ENCODE measurements around the gene EHD4. TPM values are rescaled to one million over a fixed set of nuclear protein-coding genes. Genes with fewer than 3 reads are reported as not detected.

The EHD4 gene
- total and polyA plus RNA-seq, 9 of the 15 experiments (the other 6 are each of a cell fraction or from before 2014, with no cell fraction given) = 0.89 to 10.3 (median 6.4) TPM

- H3K9me3 ChIP-seq (replicated peaks; ENCODE audit: control insufficient read depth, insufficient read depth, low read depth, low read length) = no peaks in the 10 kb centered on the region
- no peak overlapping the region for H3K4me3 ChIP-seq
- H4K20me1 ChIP-seq (replicated peaks; ENCODE audit: control insufficient read depth, insufficient read depth, low read length) = peaks cover 7% of the 10 kb centered on the region; the same call in 1 of the 2 replicates
- no TSS peak for BruUV-seq (replicated peaks)
- no peaks in the 10 kb centered on the region for H3K9me1 ChIP-seq (ENCODE audit: control insufficient read depth, insufficient read depth, low read length)
- no peak overlapping the region for H2AFZ ChIP-seq (ENCODE audit: low read depth, low read length)
- no peaks in the 10 kb centered on the region for H3K79me2 ChIP-seq (ENCODE audit: control insufficient read depth, insufficient read depth, low read length)
- FAIRE-seq (no peak), ATAC-seq (no peak), DNase-seq (ENCODE audit: extremely low read depth in 1 of 4, low spot score in 3 of 4) (no peak)
- intact Hi-C loops (cut with micrococcal nuclease) = no loop called here
- H3K27me3 ChIP-seq (ENCODE audit: control insufficient read depth in 2 of 2, insufficient read depth in 2 of 2, low read length in 2 of 2) = peaks cover 26 to 79% of the 10 kb centered on the region in 2 experiments
- 0% methylated on average over 4 of the region's 4 CpGs for WGBS (ENCODE audit: insufficient coverage, low coverage, missing lambda C conversion rate)
- H3K4me2 ChIP-seq (ENCODE audit: insufficient read depth, low read length) = no peak overlapping the region
- no peak overlapping the region for H3K9ac ChIP-seq (ENCODE audit: insufficient read depth in 1 of 2, low read depth in 2 of 2, low read length in 2 of 2)
- in situ Hi-C loops (cut with MboI) = no loop called here
- H3K4me1 ChIP-seq (replicated peaks in 1 of 2; ENCODE audit: control insufficient read depth in 2 of 2, insufficient read depth in 2 of 2, low read length in 2 of 2) = no peaks in the 10 kb centered on the region
- ChIA-PET CTCF (ENCODE audit: low intra/inter-chr PET ratio) (no interaction called here), POLR2A (interaction anchor here (0.7 to 1.4 kb wide), 2 partner anchors 11 to 339 kb away, joined by 4 to 6 read pairs; no protein-coding TSS in a partner anchor)
- no peak overlapping the region for H3K27ac ChIP-seq (ENCODE audit: extremely low read depth, low read depth, low read length)
- H3K36me3 ChIP-seq (ENCODE audit: control insufficient read depth, insufficient read depth, low read length) = no peaks in the 10 kb centered on the region
- TF ChIP-seq CXXC5 (CRISPR knock-in tag; IDR thresholded peaks at IDR 0.05) = no peak
- TF ChIP-seq CHD4 (IDR thresholded peaks at IDR 0.05; ENCODE audit: insufficient read depth, insufficient replicate concordance, low read depth, low read length, poor library complexity, severe bottlenecking) = no peak
- TF ChIP-seq ZBTB34 (CRISPR knock-in tag; IDR thresholded peaks at IDR 0.05) = no peak
- no peak for TF ChIP-seq WHSC1 (IDR thresholded peaks at IDR 0.05; ENCODE audit: low read length)
- TF ChIP-seq NR3C1 (CRISPR knock-in tag; IDR thresholded peaks at IDR 0.05) = no peak
- no peak for TF ChIP-seq ZBTB17 (CRISPR knock-in tag; IDR thresholded peaks at IDR 0.05)
- TF ChIP-seq ZNF398 (CRISPR knock-in tag; IDR thresholded peaks at IDR 0.05) = no peak
- TF ChIP-seq CBFB (CRISPR knock-in tag; IDR thresholded peaks at IDR 0.05) = no peak
- TF ChIP-seq MECOM (CRISPR knock-in tag; IDR thresholded peaks at IDR 0.05) = no peak
- no peak for TF ChIP-seq TAF15 (IDR thresholded peaks at IDR 0.05; ENCODE audit: low read depth, low read length)
- no peak for TF ChIP-seq ZEB2 (IDR thresholded peaks at IDR 0.05)
- no peak for TF ChIP-seq AFF1 (IDR thresholded peaks at IDR 0.05; ENCODE audit: low read depth in 1 of 2, partially characterized antibody in 2 of 2)
- no peak for TF ChIP-seq TCF3 (CRISPR knock-in tag; IDR thresholded peaks at IDR 0.05)
- no peak for TF ChIP-seq KDM5B (IDR thresholded peaks at IDR 0.05; ENCODE audit: insufficient replicate concordance, low read depth, low read length)
These were observed 28.9 kb upstream of the EHD4 start for GRCh38 chr15:42001236-42001635.

Measured in K562 (cell line).